Liver (tissue), 9 donors: ENCODE data around the gene PYGL. TPM values are rescaled to one million over a fixed set of nuclear protein-coding genes. Genes with fewer than 3 reads are reported as not detected.
A peak's percentile ranks its signal among the peaks of the same experiment; 100 is the strongest.

ENCODE experiments used
- DNase-seq: peaks from one replicate; pipeline ENCODE4 v3.0.0-alpha.2; 2017; ENCODE audit warnings: low spot score
- H3K27ac ChIP-seq, 2 donors: one replicate each; pipeline ENCODE4 v1.7.0; 2013; ENCODE audit warnings: inconsistent platforms in 2 of 2, low read length in 2 of 2, control low read depth in 1 of 2, low read depth in 1 of 2, mild to moderate bottlenecking in 1 of 2
- H3K27me3 ChIP-seq, 4 donors: one replicate each; pipeline versions ENCODE4 v1.6.1 to v1.7.0; 2013; ENCODE audit warnings: low read length in 3 of 4, inconsistent platforms in 1 of 4, mild to moderate bottlenecking in 1 of 4, moderate library complexity in 1 of 4; ENCODE audit not compliant: control insufficient read depth in 4 of 4, insufficient read depth in 4 of 4
- H3K36me3 ChIP-seq, 4 donors: one replicate each; pipeline versions ENCODE4 v1.6.1 to v1.7.0; 2013; ENCODE audit warnings: low read length in 3 of 4, mild to moderate bottlenecking in 3 of 4, low read depth in 1 of 4, moderate library complexity in 1 of 4; ENCODE audit not compliant: control insufficient read depth in 4 of 4, insufficient read depth in 3 of 4
- H3K4me1 ChIP-seq, 4 donors: one replicate each; pipeline versions ENCODE4 v1.6.1 to v1.7.0; 2013; ENCODE audit warnings: low read length in 3 of 4, mild to moderate bottlenecking in 3 of 4, moderate library complexity in 1 of 4; ENCODE audit not compliant: control insufficient read depth in 4 of 4, insufficient read depth in 4 of 4
- H3K4me3 ChIP-seq, 3 donors: one replicate each; pipeline versions ENCODE4 v1.6.1 to v1.7.0; 2013; ENCODE audit warnings: low read length in 3 of 3, control low read depth in 1 of 3, low read depth in 1 of 3, mild to moderate bottlenecking in 1 of 3
- H3K9ac ChIP-seq, 2 donors: one replicate each; pipeline ENCODE4 v1.7.0; 2013; ENCODE audit warnings: low read length in 2 of 2, mild to moderate bottlenecking in 2 of 2, moderate library complexity in 2 of 2, control low read depth in 1 of 2, low read depth in 1 of 2
- H3K9me3 ChIP-seq, 4 donors: one replicate each; pipeline versions ENCODE4 v1.6.1 to v1.7.0; 2013; ENCODE audit warnings: low read length in 3 of 4; ENCODE audit not compliant: control insufficient read depth in 4 of 4
- ATF3 ChIP-seq: IDR thresholded peaks from 2 replicates; pipeline ENCODE4 v1.6.1; 2016; ENCODE audit warnings: antibody characterized with exemption
- CTCF ChIP-seq: fragments of 150-350 bp; IDR thresholded peaks from 2 replicates; pipeline ENCODE4 v1.5.1; 2017; ENCODE audit warnings: improper control_type of control experiment, low read depth, low read length; ENCODE audit not compliant: missing input control
- EGR1 ChIP-seq, 2 donors: IDR thresholded peaks; 2 replicates each; pipeline ENCODE4 v1.6.1; 2016 to 2018; ENCODE audit warnings: antibody characterized with exemption in 2 of 2, low read depth in 2 of 2
- FOXA1 ChIP-seq: IDR thresholded peaks from 2 replicates; pipeline ENCODE4 v1.6.1; 2016; ENCODE audit warnings: antibody characterized with exemption
- FOXA2 ChIP-seq: IDR thresholded peaks from 2 replicates; pipeline ENCODE4 v1.6.1; 2016; ENCODE audit warnings: antibody characterized with exemption
- GABPA ChIP-seq, 2 donors: IDR thresholded peaks in 1 of 2; conservative IDR thresholded peaks in 1 of 2; 2 replicates each; pipeline ENCODE4 v1.6.1; 2016; ENCODE audit warnings: antibody characterized with exemption in 2 of 2, mild to moderate bottlenecking in 1 of 2, moderate library complexity in 1 of 2
- HNF4A ChIP-seq, 2 donors: conservative IDR thresholded peaks; 2 replicates each; pipeline ENCODE4 v1.6.1; 2016; ENCODE audit warnings: antibody characterized with exemption in 2 of 2, mild to moderate bottlenecking in 2 of 2
- HNF4G ChIP-seq: IDR thresholded peaks from 2 replicates; pipeline ENCODE4 v1.6.1; 2016; ENCODE audit warnings: antibody characterized with exemption
- JUND ChIP-seq, 2 donors: IDR thresholded peaks; 2 replicates each; pipeline ENCODE4 v1.6.1; 2016; ENCODE audit warnings: antibody characterized with exemption in 2 of 2
- MAX ChIP-seq: IDR thresholded peaks from 2 replicates; pipeline ENCODE4 v1.6.1; 2016; ENCODE audit warnings: antibody characterized with exemption
- NR2F2 ChIP-seq: IDR thresholded peaks from 2 replicates; pipeline ENCODE4 v1.6.1; 2016; ENCODE audit warnings: antibody characterized with exemption
- RAD21 ChIP-seq, 2 donors: IDR thresholded peaks; 2 replicates each; pipeline ENCODE4 v1.6.1; 2016; ENCODE audit warnings: antibody characterized with exemption in 2 of 2, mild to moderate bottlenecking in 2 of 2
- REST ChIP-seq: IDR thresholded peaks from 2 replicates; pipeline ENCODE4 v1.6.1; 2016; ENCODE audit warnings: antibody characterized with exemption, mild to moderate bottlenecking
- RXRA ChIP-seq, 2 donors: IDR thresholded peaks; 2 replicates each; pipeline ENCODE4 v1.6.1; 2017 to 2018; ENCODE audit warnings: antibody characterized with exemption in 2 of 2, mild to moderate bottlenecking in 1 of 2
- SP1 ChIP-seq: IDR thresholded peaks from 2 replicates; pipeline ENCODE4 v1.6.1; 2018; ENCODE audit warnings: antibody characterized with exemption, mild to moderate bottlenecking
- TAF1 ChIP-seq: conservative IDR thresholded peaks from 2 replicates; pipeline ENCODE4 v1.6.1; 2016; ENCODE audit warnings: antibody characterized with exemption, mild to moderate bottlenecking
- YY1 ChIP-seq: IDR thresholded peaks from 2 replicates; pipeline ENCODE4 v1.6.1; 2016; ENCODE audit warnings: antibody characterized with exemption, mild to moderate bottlenecking
- ZBTB33 ChIP-seq: IDR thresholded peaks from 2 replicates; pipeline ENCODE4 v1.6.1; 2016; ENCODE audit warnings: antibody characterized with exemption
- WGBS: extraction: QIAGEN DNeasy Blood & Tissue Kit; methylation state at CpG from one replicate; pipeline ENCODE4 v1.1.7; 2013; 5-methylcytosine and 5-hydroxymethylcytosine counted together
- polyA plus RNA-seq, 2 donors: library from polyadenylated mRNA; stranded (reverse) in 1 of 2; unstranded in 1 of 2; fragments of 200-250 nt in 1 of 2; fragments of >200 nt in 1 of 2; fragmentation: Nextera tagmentation in 1 of 2; extraction: Ambion mirVana in 1 of 2; gene quantifications; one replicate each; pipeline versions ENCODE4 v1.2.1 to v1.2.3, GENCODE V29; 2013 to 2015
- total RNA-seq, 2 donors: library from RNA; depleted of rRNA; stranded (reverse); fragments of >200 nt; gene quantifications; one replicate each; pipeline ENCODE4 v1.2.3, GENCODE V29; 2014
- donor health status: healthy.
- donor health status: healthy.
- donor health status: healthy.
- donor health status: healthy.
- donor health status: healthy.

The PYGL gene
- total and polyA plus RNA-seq, 4 donors: 53.0 to 109 (median 86.3) TPM

GRCh38 chr14:50944647-50945413 lies 547 bp upstream of the PYGL start:
- H3K27me3 ChIP-seq: no peaks in the 10 kb centered on the region
- H3K4me3 ChIP-seq: peak overlapping the region; percentile 72 to 94 (median 91)
- peaks cover 6 to 29% (median 21%) of the 10 kb centered on the region in 4 donors for H3K4me1 ChIP-seq
- TF ChIP-seq GABPA (IDR thresholded peaks at IDR 0.05 in 1 of 2, conservative IDR thresholded peaks at IDR 0.05 in 1 of 2) (no peak), ZBTB33 (no peak), EGR1 (IDR thresholded peaks at IDR 0.05; ENCODE audit: low read depth in 2 of 2) (no peak), ATF3 (no peak), RXRA (IDR thresholded peaks at IDR 0.05) (peak in 1 of 2 donors; percentile 72), YY1 (peak; percentile 56), MAX (no peak), HNF4A (conservative IDR thresholded peaks at IDR 0.05) (peak; percentile 74 to 94), CTCF (no peak), HNF4G (peak; percentile 54), NR2F2 (no peak), FOXA1 (no peak), REST (no peak), TAF1 (no peak), FOXA2 (no peak), RAD21 (IDR thresholded peaks at IDR 0.05) (peak in 1 of 2 donors; percentile 4), JUND (IDR thresholded peaks at IDR 0.05) (no peak), SP1 (peak; percentile 47)
- peak overlapping the region; percentile 55 to 91 for H3K9ac ChIP-seq
- peak; percentile 41 for DNase-seq
- H3K9me3 ChIP-seq: no peaks in the 10 kb centered on the region
- H3K36me3 ChIP-seq: peaks cover 0 to 11% (median 2%) of the 10 kb centered on the region in 4 donors
- peak overlapping the region; percentile 78 to 92 for H3K27ac ChIP-seq
- 2% methylated on average over 29 of the region's 29 CpGs for WGBS
